ENCODE data around the gene RNF133. TPM values are rescaled to one million over a fixed set of nuclear protein-coding genes. Genes with fewer than 3 reads are reported as not detected.

The RNF133 gene
- total and polyA plus RNA-seq, 10 of the 15 experiments (the other 5 are each of a cell fraction or from before 2014, with no cell fraction given), result 0.05 TPM; not detected in 9

DNA sequence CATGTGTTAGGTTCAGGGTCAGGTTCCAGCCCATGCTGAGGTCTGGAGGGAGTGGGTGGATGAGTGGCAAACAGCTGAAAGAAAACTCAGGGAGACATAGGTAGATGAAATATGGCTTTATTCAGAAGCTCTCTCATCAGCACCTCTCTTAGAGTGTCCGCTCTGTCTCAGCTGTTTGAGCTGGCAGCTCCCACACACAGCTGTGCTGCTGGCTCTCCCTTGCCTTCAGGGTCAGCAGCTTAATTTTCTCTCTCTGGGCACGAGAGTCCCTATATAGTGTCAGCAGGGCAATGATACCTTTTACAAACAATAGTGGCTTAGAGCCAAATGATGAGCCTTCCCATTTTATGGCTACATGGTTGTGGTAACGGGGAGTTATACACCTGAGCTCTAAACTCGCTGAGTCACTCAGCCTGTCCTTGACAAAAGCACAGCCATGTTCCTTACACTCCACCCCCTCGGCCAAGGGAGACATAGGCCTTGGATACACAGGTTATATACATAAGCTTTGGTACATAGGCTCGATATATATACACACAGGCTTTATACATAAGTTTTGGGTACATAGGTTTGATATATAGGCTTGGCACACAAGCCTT lies 10.4 kb downstream of the RNF133 start:
- BruUV-seq (replicated peaks), result no TSS peak
- no peak for FAIRE-seq
- ChIA-PET SMC1A (ENCODE audit: uncharacterized antibody, unreplicated experiment) (interaction anchor here (1.0 to 4.7 kb wide), 10 partner anchors 11 to 678 kb away, joined by 3 to 17 read pairs (median 4); partner anchors contain the start of gene RNF133), CTCF (interaction anchor here (0.9 to 3.3 kb wide), 11 partner anchors 12 to 469 kb away, joined by 3 to 16 read pairs (median 4); no protein-coding TSS in a partner anchor), POLR2A (interaction anchor here (0.6 kb wide), 1 partner anchor 362 kb away, joined by 3 read pairs; no protein-coding TSS in a partner anchor), RAD21 (ENCODE audit: unreplicated experiment) (interaction anchor here (0.6 to 1.7 kb wide), 6 partner anchors 17 to 161 kb away, joined by 3 to 4 read pairs (median 3); no protein-coding TSS in a partner anchor)
- Histone ChIP-seq H3K4me2 (ENCODE audit: control insufficient read depth, insufficient read depth) (no peak overlapping the region), H3K9me3 (replicated peaks; ENCODE audit: control insufficient read depth, insufficient read depth, low read length) (no peaks in the 10 kb centered on the region), H3K27me3 (replicated peaks in 1 of 2; ENCODE audit: control insufficient read depth in 2 of 2, insufficient read depth in 2 of 2, low read length in 1 of 2) (no peaks in the 10 kb centered on the region), H2AFZ (ENCODE audit: control insufficient read depth, low read depth, low read length) (no peak overlapping the region), H3K27ac (ENCODE audit: control insufficient read depth, insufficient read depth) (no peak overlapping the region), H3K9ac (ENCODE audit: control insufficient read depth, insufficient read depth, low read length) (no peak overlapping the region), H4K20me1 (ENCODE audit: control insufficient read depth, insufficient read depth) (no peaks in the 10 kb centered on the region), H3K36me3 (ENCODE audit: control insufficient read depth in 2 of 2, insufficient read depth in 2 of 2, low read length in 1 of 2) (no peaks in the 10 kb centered on the region), H3K4me1 (ENCODE audit: control insufficient read depth, insufficient read depth, low read length) (no peaks in the 10 kb centered on the region), H3K4me3 (no peak overlapping the region), H3K79me2 (ENCODE audit: control insufficient read depth, insufficient read depth, low read length) (no peaks in the 10 kb centered on the region)
- intact Hi-C loops (cut with micrococcal nuclease; ENCODE audit: unreplicated experiment) (loop anchor here (5.0 to 10.0 kb wide), 2 partner anchors 366 to 464 kb away; no protein-coding TSS in a partner anchor), in situ Hi-C loops (cut with MboI) (no loop called here)
- WGBS (ENCODE audit: insufficient coverage, insufficient replicate concordance, low lambda C conversion rate, missing lambda C conversion rate), result 24% methylated on average over 6 of the region's 6 CpGs
- DNase-seq (ENCODE audit: low read depth, low spot score), result no peak
- TF ChIP-seq ZNF687 (IDR thresholded peaks at IDR 0.05), result 0 out of 2 replicates have a peak, but pooled peaks have one; percentile 32
- TF ChIP-seq ZNF274 (IDR thresholded peaks at IDR 0.05; ENCODE audit: insufficient read depth, insufficient read length), result no peak
- peak; percentile 61; the same call in 1 of the 2 replicates for TF ChIP-seq ZNF592 (IDR thresholded peaks at IDR 0.05)
- no peak for TF ChIP-seq STAT1 (conservative IDR thresholded peaks at IDR 0.05)
- no peak for ATAC-seq
